ENCODE measurements around the gene SMAD3.

GRCh38 chr15:67189326-67190051 is 124.1 kb downstream of the SMAD3 start:
- TF ChIP-seq ZNF274 (IDR thresholded peaks at IDR 0.05; ENCODE audit: low read depth, low read length) (no peak), POLR2AphosphoS5 (IDR thresholded peaks at IDR 0.05; ENCODE audit: low read depth, low read length) (no peak), CTCF (IDR thresholded peaks at IDR 0.05 in 2 of 3, conservative IDR thresholded peaks at IDR 0.05 in 1 of 3; ENCODE audit: borderline replicate concordance in 1 of 3, insufficient read depth in 1 of 3, low read depth in 2 of 3, low read length in 2 of 3) (no peak), EZH2 (IDR thresholded peaks at IDR 0.05) (no peak), CEBPB (IDR thresholded peaks at IDR 0.05; ENCODE audit: low read depth) (no peak), REST (IDR thresholded peaks at IDR 0.05; ENCODE audit: low read depth) (no peak), JUND (IDR thresholded peaks at IDR 0.05) (no peak), MAX (IDR thresholded peaks at IDR 0.05) (no peak), SP1 (IDR thresholded peaks at IDR 0.05; ENCODE audit: low read depth) (no peak)
